HG02588 (cell line): Measurements from ENCODE around the gene VGLL4.
A peak's percentile ranks its signal among the peaks of the same experiment; 100 is the strongest.
"Not testable (repeated sequence)": the region's sequence is repeated elsewhere in the genome, so short reads cannot be mapped to it uniquely, and the experiment has no call there.

ENCODE experiments used
- ATAC-seq: cut with Tn5 transposase; IDR thresholded peaks from one replicate; pipeline ENCODE4 v1.9.1; 2021; ENCODE audit warnings: mild to moderate bottlenecking, moderate library complexity; ENCODE audit not compliant: unreplicated experiment

The VGLL4 gene

DNA sequence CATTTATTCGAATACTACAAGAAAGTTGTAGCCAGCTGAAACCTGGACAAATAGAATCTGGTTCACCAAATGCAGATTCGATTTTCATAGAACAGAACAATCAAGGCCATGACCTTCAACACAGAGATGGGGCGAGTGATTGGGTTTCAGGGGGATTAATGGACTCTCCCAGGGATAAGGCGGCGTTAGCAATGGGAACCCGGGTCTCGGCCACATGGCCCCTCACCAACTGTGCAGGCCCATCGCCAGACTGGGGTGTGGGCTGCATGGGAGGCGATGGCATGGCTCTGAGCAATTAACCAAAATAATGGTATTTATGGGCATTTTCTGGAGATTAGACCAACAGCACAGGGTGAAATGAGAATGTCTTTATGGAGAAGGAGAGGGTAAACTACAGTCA is 34.2 kb downstream of the VGLL4 start:
- no peak for ATAC-seq

DNA sequence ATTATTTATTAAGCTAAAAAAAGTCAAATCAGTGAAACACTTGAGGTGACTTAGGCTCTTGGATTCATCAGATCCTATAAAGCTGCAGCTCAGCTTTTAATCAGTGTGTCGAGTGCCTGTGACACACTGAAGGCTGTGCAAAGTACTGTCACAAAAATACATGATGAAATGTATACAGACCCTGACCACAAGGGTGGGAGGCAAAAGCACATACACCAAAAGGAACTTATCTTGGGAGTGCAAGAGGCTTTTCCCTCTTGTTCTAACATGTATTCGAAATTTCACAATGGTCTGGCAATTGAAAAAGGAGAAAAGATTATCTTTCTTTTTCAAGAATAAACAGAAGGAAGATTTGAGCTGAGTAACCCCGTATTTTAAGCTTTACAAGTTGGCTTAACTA is 35.9 kb downstream of the VGLL4 start:
- no peak for ATAC-seq

DNA sequence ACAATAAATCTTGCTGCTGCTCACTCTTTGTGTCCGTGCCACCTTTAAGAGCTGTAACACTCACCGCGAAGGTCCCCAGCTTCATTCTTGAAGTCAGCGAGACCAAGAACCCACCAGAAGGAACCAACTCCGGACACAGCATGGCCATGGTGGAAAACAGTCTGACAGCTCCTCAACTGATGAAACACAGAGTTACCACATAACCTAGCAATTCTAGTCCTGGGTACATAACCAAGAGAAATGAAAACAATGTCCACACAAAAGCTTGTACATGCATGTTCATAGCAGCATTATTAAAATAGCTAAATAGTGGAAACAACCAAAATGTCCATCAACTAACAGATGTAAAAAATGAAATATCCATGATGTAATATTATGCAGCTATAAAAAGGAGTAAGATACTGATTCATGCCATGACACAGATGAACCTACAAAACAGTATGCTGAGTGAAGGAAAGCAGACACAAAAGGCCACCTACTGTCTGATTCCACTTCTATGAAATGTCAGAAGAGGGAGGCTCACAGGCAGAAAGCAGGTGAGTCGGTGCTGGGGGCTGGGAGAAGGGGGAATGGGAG is 36.8 kb downstream of the VGLL4 start:
- no peak for ATAC-seq

DNA sequence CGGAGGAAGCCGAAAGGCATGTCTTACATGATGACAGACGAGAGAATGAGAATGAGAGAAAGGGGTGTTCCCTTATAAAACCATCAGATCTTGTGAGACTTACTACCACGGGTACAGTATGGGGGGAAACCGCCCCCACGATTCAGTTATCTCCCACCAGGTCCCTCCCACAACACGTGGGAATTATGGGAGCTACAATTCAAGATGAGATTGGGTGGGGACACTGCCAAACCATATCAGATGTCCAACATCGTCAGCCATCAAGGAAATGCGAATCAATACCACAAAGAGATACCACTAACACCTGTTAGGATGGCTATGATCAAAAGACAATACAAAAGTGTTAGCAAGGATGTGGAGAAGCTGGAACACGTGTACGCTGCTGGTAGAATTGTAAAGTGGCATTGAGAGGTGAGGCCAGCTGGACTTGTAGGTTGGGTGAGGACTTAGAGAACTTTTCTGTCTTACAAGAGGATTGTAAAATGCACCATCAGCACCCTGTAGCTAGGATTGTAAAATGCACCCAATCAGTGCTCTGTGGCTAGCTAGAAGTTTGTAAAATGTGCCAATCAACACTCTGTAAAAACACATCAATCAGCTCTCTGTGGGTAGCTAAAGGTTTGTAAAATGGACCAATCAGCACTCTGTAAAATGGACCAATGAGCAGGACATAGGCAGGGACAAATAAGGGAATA is 37.5 kb downstream of the VGLL4 start:
- no peak for ATAC-seq

DNA sequence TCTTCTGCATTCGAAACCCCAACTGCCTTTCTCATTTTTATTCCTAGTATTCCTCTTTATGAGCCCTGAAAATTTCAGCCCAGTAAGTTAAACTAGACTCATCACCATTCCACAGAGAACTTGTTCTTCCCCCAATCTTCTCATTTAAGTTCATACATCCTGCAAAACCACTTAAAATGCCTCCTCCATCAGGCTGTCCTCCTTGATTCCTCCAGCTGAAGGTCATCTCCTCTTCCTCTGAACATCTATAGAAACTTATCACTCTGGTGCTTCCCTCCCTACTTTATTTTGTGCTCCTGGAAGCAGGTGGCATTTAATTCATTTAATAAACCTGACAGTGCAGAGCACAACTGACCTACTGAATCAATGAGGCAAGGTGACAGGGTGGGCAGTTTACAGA is 38.3 kb downstream of the VGLL4 start:
- ATAC-seq: no peak

DNA sequence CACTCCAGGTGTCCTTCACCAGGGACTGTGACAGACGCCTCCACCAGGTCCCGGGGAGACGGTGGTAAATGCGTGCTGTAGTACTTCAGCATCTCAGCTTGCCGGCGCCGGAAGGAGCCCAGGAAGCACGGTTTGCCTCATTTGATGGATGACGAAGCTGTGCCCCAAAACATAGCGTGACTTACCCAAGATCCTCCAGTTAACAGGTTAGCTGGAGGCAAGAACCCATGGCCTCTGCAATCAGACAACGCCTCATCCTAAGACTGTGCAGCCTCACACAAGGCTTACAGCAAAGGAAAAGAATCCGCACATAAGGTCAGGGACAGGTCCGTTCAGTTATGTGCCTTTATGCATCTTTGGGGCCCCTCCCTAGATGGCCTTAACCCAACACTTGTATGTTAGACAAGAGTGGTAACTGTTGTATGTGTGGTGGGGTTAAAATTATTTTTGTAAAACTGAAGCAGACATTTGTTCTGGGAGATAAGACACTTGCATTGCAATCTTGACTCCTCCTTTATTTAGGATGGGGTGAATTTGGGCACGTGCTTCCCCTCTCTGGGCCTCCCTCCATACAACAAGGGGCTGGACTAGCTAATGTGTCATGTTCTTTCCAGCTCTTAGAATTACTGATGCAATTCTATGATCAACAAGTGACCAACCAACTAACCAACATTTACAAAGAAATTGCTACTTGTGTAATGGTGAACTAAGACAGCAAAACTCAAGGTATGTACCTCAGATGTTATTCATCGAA is 39.4 kb downstream of the VGLL4 start:
- no peak for ATAC-seq

DNA sequence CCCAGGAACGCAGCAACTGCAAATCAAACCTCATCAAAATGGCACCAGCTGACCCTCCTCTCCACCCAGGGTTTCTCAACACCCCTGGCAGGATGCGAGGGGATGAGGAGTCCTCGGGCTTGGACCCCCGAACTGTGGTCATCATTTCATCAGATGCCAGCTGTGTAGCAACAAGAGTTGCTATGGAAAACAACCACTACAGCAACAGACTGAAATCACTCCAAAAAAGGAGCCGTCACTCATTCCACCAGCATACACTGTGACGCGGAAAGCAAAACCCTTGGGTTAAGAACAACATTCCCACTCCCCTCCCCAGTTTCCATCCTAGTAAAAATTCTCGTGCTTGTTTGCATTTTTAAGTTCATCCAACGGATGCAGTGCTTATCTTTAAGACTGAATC is 40.1 kb downstream of the VGLL4 start:
- ATAC-seq: no peak

DNA sequence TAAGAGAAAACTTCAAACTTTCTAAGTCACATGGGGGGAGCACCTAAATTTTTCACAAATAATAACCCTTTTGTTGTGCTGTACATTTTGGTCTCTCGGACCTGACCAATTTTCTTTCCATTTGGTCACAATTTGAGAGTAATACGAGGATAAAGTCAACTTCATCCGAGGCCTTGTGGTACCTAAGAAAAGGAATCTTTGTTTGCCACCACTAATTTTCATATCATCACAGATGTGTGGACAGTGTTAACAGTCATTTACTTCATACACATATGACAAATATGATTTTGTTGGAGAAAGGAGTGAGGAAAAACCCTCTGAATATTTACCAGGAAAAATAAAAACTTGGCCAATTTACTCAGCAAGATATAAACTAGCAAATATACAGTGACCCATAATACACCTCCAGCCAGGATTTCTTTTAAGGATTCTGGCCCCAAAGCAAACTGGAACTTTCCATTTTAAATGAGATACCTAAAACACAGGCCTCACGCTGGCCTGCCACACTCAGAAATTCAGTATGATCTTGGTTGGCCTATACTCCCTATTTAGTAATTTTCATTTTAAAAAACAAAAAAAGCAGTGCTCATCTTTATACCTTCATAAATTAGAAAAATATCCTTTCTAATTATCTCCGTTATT is 40.7 kb downstream of the VGLL4 start:
- no peak for ATAC-seq

DNA sequence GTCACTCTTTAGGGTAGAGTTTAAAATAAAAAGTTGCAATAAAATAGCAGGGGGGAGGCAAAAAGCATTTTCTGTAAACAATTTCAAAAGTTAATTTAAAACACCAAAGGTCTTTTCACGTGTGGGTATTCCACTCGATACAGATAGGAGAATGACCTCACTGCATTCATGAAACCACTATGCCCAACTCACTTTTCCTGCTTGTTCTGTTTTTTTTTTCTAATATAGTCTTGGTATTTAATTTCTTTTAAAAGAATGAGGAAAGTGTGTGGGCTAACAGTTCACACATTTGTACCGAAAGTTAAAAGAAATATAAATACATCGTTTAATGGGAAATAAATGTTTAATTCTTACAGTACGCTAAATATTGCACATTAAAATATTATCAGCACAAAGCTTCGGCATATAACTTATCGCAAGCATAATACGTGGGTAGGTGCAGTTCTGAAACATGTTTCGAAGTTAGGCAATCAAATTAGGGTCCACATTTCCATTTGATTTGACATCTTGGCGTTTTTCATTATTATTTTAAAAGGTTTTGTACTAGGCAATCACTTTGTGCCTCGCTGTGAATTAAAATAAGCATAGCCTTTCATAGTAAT is 41.4 kb downstream of the VGLL4 start:
- no peak for ATAC-seq

DNA sequence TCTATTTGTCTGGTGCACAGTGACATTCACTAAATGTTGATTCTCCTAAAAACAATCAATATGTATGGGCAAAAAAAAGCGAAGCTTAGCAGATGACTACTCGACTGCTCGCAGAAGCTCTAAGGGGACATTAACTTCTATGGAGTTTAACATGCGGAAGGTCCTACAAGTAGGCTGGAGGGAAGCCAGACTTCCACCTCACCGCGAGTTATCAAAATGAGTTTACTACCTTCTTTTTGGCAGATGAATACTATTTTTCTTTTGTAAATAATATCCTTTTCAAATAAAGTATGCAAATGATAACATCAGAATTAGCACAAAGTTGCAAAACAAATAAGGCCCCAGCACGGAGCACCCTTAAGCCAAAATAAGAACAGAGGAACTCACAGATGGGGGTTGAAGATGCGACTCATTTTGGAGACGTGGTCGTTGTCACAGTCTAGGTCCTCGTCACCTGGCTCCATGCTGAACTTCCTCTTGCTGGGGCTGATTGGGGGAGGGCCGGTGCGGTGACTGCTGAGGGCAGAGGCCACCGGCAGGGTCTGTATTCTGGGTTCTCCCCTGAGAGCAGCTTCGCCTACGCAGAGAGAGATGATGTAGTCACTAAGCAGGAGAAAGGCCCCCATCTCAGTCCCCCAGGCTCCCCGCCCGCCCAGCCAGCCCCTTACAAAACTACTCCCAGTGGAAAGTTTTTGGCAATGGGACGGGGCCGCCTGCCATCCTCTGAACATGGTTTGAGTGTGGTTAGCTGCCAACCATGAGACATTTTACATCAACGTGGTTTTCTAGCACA is 42.1 kb downstream of the VGLL4 start:
- ATAC-seq: peak; percentile 91

DNA sequence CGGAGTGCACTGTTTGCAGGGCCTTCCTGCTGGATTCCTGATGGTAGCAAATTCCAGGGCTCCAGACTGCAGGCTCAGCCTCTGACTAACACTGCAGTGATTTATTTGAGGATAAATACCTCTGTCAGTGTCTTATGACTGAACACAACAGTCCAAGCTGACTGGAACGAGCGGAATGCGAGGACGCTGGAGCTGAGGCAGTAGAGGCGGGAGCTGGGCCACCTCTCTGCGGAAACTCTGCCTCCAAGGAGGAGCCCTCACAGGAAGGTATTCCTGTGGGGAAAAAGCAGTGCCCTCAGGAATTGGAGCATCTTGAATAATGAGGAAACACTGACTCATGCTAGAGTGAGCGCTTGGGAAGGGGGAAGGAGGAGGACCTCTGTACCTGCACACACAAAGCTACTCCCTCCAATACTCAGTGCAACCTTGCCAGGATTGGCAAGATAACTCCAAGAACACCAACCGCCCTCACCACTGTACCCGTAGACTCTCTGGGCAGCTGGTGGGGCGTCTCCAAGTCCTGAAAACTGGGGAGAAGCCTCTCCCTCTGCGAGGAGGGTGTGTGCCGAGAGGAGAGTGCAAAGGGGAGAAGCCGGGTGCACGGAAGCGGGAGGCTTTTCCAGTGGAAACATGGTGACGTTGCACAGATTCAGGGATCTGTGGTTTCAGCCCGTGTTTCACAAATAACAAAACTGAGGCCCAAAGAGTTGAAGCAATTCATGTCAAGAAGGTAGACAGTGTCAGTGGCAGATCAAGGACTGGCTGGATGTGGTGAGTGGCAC is 43.0 kb downstream of the VGLL4 start:
- ATAC-seq: no peak

DNA sequence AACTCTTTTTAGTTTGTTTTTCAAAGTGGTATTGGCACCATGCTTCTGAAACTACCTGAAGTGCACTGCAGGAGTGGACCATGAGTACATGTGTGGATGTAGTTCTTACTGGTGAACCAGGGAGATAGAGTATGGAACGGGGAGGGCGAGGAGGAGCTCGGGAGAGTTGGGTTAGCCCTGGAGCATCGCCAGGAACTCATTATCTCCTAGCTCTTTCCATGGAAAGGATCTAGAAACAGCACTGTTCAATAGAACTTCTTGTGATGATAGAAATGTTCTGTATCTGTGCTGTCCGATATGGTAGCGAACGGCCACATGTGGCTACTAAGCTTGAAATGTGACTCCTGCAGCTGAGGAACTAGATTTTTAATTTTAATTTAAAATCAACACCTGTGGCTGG is 47.3 kb downstream of the VGLL4 start:
- ATAC-seq: no peak

DNA sequence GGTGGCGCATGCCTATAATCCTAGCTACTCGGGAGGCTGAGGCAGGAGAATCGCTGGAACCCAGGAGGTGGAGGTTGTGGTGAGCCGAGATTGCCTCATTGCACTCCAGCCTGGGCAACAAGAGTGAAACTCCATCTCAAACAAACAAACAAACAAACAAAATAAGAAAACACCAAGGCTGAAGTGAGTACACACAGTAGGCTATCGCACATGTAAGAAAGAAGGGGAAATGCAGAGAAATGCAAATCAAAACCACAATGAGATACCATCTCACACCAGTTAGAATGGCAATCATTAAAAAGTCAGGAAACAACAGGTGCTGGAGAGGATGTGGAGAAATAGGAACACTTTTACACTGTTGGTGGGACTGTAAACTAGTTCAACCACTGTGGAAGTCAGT is 48.7 kb downstream of the VGLL4 start:
- not testable (repeated sequence) for ATAC-seq

DNA sequence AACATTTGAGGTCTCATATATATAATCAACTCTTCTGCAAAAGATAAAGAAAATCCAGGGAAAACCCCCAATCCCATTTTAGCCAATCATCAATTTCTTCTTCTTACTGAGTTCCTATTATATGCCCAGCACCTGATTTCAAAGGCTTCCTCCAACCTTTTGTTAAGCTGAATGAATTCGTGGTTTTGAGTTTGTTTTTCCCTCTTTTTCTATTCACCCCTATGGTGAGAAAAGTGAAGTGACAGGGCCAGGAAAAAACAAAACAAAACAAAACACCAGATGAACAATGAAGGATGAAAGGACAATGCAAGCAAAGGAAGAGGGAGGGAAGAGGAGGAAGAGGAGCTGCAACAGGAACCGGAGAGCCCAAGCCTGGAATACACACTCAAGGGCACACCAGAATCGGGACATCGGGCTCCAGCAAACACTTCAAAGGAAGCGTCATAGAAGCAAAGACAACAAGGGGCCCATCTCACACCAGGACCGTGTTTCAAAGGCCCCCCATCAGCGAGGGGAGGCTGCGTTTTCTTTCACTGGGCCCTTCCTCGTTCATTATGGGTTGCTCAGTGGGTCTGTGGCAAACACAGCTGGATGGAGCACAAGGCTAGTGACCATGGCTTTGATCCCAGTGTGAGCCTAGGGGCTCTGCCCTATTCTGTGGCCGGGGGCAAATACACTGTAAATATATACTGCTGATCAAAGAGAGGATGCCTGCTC is 50.2 kb downstream of the VGLL4 start:
- no peak for ATAC-seq

DNA sequence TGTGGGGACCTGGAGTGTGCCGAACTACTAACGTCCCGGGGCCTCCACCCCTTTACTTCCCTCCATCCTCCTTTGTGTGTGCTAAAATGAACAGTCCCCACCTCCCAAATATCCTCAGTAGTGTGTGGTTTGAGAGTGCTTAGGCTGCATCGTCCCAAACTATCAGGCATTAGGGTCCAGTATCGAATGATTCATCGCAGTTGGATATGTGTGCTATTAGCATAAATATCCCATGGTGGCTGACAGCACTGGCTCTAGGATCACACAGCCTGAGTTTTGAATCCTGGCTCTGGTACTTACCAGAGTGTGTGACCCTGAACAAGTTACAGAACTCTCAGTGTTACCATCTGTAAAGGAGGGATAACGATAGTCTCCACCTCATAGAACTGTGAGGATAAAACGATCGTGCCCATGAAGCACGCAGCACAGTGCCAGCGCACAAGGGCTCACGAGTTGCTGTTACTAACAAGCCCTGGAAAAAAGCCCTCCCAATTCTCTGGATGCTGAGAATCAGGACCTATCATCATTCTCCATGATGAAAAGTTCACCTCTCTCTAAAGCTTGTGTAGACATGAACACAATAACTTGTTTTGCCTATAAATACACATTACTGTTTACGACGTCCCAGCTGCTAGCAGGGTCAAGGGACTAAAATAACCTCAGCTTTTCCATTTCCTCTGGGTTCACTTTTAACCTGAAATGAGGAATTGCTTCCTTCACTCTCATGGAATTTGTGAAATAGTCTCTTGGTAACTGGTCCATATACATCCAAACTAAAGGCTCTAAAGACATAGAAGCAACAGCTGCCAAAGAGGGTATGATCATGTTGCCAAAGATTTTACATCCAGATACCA is 51.0 kb downstream of the VGLL4 start:
- ATAC-seq: no peak

DNA sequence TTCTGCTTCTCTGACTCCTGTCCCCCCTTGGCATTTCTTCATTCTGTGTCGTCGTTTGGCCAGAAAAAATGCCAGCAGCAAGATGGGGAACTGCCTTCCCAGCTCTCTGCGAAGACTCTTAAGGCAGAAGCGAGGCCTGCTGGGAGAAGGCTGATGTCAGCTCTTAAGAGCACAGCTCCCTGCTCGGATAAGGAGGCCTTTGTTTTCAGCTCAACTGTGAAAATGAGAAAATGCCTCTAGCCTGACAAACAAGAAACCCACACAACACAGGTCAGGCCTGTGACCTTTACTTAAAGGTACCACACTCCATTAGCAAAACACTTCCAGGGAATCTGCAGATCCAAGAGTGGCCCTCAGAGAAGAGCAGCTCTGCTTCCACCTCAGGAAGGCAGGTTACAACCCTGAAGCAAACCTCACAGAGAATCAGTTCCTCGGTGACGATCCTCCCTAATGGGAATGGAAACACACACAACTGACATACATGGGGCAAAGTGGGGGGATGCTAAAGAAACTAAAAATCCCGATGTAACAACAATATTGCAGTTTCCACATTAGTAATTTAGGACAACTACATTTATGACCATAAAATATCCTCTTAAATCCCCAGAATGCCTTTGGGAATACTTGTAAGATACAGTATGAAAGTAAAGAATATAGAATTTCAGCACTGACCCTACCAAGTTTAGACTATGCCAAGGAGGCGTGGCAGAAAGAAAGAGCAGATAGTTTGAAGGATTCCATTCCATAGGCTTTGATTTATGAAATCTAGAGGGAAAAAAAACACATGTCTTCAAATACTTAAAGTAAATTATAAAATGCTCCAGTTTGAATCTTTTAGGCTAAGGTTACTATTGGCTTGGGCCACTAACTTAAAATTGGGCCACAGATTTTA is 52.1 kb downstream of the VGLL4 start:
- no peak for ATAC-seq

DNA sequence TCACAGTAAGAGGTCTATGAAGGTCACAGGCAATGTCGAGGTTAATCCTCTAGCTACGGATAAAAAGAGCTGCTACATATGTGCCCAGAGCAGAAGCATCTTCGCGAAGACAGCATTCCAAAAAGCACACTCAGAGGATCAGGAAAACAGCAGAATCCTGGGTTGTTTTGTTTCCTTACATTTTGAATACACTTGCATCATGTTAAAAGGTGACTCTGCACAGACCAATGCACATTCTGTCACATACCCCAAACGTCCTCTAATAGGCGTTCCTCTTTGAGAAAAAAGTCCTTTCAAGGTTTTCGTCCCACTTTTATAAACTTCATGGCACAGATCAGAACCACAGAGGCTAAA is 52.7 kb downstream of the VGLL4 start:
- ATAC-seq: no peak
